Stimulated activated CD8-positive, alpha-beta memory T cell treated with anti-CD3 and anti-CD28 coated beads, Interleukin-12 subunit alpha, Interleukin-12 subunit beta, amount 100 ng/mL, for 4 hours (primary cell): Measurements from ENCODE around the gene GAB1.

ENCODE experiments used
- DNase-seq: peaks from one replicate; pipeline ENCODE4 v3.0.0-alpha.2; 2020; ENCODE audit warnings: low read depth

GAB1 gene

DNA sequence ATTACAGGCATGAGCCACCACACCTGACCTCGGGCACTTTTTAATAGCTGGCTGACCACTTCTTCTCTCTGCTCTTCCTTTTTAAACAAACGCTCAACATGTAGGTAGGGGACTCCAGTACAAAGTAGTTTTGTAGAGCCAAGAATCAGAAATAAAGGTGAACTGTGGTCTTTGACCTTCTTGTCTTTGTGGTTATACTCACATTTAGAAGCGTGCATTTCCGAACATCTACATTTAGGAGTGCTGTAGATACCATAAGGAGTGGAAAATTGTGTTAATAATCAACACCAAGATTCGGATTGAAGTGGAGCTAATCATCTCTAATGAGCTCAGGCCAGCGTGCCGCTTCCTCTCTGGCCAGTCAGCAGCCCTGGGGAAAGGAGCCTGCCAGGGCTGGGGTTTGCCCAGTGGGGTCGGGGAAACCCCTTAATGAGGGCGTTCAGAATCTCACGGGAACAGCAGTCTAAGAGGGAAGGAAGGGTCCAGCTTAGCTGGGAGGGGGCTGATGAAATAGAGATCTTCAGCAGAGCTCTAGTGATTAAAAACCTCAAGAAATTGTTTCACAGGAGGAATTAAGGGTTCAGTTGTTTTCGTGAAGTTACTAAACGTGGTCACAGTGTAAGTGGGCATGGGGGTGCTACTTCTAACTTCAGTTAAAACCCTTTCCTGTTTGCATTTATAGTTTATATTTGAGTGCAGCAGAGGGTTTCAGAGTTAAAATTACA, 81.2 kb downstream of the GAB1 start:
- DNase-seq: no peak

DNA sequence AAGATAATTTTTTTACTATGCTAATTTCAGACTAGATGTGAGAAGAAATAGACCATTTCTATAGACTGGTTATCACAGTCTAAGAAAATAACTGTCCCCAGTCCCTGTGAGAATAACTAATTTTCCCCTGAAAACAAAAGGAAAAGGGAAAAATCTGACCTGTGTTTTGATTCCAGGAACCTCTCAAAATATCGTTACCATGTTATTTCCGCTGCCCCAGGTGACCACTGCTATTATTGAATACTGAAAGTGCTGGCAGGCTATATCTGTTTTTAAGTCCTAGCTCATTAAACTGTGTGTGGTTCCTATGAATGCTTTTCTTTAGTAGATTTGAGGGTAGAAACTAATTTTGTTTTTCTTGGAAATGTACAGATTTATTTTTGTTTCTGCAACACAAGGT, 83.6 kb downstream of the GAB1 start:
- DNase-seq: no peak

DNA sequence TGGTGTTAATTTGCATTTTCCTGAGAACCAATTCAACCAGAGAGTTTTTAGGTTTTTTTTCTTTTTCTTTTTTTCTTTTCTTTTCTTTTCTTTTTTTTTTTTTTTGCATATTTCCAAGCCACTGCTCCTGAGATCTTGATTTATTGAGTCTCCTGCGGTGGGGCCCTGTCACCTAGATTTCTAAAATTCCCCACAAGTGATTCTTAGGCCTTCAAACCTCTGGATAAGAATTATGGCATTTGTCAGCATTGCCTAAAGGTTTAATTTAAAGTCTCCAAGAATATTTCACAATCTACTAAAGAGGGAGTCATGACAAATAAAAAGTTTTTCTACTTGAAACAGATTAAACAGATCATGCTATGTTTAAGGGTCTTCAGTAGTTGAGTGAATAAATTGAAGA, 84.9 kb downstream of the GAB1 start:
- DNase-seq: no peak

DNA sequence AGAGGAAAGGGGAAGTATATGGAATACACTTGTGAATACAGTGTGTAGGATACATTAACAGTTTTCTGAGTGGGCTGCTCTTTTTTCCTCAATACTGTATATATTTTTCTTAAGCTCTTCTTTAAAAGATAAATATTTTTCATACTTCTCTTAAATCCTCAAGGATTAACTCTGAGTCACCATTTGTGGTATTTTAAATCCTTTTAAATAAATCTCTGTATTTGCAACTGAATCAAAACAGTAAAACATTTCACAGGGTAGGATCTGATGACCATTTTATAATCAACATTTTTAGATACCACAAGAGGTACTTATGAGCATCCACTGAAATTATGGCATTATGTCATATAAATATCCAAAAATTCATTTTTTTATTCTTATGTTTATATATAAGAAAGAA, 87.6 kb downstream of the GAB1 start:
- no peak for DNase-seq

DNA sequence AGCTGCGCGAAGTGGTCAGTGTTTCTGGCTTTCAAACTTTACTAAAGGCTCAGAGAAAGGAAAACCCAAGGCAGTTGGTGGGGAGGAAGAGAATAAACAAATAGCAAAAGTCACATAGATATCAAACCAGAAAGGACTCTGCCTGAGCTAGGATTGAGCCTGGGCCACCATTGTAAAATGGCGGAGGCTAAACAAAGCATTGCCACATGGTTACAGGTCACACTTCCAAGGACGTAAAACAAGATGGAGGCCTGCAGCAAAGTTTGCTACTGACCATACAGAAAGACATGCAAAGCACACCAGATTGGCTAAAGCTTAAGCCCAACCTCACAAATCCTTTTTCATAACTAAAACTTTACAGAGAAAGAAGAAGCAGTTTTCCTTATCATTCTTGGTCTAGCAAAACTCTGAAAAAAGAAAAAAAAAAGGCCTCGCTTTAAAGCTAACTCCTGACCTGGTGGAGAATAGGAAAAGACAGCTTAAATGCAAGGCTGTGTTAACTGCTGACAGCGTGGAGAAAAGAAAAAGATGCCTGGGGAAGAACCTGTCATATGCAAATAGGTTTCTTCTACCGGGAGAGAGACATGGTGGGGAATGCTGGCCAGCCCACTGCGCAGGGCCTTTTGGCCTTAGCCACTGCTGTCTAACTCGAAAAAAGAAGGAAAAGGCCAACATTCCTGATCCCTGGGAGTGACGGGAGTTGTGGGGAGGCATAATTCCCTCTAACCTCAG, 95.0 kb downstream of the GAB1 start:
- DNase-seq: no peak

DNA sequence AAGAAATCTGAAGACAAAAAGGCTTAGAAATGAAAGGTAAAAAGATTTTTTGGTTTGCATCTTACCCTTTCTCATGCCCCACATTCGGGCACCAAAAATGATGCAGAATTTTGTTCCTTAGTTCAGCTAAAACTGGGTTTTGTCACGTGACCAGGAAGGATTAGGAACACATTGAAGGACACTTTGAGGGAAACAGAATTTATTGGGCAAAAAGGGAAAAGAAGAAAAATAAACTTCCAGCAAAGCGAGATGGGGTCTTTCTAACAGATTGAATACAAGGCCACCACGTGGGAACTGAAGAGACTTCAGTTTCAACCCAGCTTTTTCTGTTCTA, 95.5 kb downstream of the GAB1 start:
- no peak for DNase-seq

DNA sequence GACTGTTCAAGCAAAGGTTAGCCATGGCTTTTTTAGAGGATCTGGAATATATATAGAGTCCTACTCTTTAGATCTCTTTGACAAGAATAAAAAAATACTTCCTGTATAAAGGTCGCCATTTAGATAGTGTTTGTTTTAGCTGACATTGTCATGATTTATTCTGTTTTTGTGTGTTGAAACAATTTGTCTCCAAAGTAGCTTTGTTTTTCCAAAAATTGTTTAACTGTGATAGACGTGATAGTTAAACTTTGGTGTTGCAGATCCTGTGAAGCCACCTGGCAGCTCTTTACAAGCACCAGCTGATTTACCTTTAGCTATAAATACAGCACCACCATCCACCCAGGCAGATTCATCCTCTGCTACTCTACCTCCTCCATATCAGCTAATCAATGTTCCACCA, 96.6 kb downstream of the GAB1 start:
- no peak for DNase-seq

DNA sequence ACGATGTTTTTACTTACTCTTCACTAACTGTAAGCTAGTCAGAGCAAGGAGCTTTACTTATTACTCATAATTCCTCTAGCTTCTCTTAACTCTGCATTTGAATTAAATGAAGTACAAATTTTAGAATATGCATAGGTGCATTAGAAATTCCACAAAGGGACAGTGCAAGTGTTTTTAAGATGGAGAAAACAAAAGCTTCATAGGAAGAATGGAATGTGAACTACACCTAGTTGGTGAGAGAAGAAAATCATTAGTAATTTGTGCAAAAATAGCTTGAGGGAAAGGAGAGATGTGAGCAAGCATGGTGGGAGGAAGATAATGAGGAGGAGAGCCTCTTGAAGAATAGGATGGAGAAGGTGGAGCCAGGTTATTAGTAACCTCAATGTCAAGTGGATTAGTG, 99.3 kb downstream of the GAB1 start:
- DNase-seq: no peak

DNA sequence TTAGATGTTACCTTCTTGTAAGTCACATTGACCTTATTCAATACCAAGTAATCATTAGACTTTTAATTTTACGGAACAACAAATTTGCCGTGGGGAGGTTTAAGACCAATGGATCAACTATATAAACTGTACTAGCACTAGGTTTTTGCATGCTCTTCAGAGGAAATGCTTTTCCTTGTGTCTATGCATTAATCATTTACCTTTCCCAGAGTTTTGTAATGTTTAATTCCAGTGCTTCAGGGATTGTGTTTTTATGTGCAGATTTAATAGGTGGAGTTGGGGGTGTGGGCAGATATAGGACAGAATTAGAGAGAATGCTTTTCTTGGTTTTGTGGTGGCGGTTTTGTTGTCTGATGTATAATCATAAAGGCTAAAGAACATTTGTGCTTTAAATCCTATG, 100.8 kb downstream of the GAB1 start:
- DNase-seq: no peak

DNA sequence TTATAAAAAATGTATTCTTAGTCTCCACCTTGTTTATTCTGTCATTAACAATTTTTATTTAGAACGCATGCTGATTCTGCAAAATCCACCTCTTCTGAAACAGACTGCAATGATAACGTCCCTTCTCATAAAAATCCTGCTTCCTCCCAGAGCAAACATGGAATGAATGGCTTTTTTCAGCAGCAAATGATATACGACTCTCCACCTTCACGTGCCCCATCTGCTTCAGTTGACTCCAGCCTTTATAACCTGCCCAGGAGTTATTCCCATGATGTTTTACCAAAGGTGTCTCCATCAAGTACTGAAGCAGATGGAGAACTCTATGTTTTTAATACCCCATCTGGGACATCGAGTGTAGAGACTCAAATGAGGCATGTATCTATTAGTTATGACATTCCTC, 101.3 kb downstream of the GAB1 start:
- DNase-seq: no peak

DNA sequence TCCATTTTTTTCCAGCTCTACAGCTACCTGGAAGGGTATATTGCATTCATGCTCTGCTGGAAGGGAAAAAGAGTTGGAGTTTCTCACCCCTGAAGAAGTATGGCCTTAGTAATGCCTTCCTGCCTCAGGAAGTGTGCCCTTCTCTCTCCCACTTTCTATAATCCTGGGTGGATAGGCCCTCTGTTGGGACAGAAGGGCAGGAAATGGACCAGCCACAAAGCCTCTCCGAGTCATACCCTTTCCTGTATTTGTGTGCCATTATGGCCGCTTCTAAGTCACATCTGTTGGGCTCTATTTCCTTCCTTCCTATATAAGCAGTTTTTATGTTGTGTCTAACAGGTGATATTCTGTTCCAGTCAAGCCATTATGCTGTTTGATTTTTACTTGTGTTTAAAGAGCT, 102.0 kb downstream of the GAB1 start:
- no peak for DNase-seq

DNA sequence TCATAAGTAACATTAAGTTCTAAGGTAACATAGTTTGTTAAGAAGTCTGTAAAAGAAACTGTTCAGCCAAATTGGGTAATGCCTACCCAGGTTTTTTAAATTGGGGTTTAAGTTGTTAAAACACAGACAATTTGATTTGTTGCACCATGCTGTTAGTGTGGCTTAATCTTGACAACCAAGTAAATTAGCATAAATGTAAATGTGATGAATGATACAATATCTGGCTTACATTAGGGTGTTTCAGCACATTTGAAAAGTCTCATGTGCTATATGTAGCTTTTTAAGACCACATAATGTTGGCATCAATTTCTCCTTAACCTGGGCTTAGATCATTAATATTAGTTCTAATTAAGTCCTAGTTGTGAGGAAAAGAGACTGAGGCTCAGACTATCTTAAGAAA, 104.4 kb downstream of the GAB1 start:
- no peak for DNase-seq

DNA sequence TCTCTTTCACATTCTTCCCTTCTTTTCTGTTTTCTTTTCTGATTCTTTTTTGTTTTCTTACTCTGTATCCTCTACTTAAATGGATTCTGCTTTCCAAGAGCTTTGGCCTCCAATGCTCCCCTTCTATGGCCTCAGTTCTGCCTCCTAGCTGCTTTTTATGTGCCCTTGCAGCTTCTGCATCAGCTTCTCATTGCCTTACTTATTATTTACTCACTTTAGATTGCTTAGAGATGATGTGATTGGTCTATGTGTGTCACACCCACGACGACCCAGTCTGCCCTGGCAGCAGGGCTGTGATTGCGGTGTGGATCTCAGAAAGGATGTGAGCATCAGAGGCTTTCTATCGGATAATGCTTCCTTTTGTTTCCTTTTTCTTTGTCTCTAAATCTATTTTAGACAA, 105.0 kb downstream of the GAB1 start:
- no peak for DNase-seq

DNA sequence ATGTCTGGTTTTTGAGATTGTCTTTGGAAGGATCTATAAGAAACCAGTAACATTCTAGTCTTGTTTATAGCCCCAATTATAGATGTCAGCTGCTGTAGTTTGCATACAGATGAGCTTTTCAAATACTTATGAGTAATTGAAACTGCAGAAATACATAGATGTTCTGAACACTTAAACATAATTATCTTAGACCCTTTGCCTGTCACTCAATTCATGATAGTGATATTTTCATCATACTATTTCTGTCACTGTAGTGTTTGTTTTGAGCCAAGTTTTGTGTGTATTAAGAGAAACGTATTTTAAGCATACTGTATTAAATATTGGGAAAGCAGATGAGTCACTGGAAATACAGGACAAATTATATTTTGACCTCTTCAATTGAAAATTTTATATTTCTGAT, 107.1 kb downstream of the GAB1 start:
- no peak for DNase-seq

DNA sequence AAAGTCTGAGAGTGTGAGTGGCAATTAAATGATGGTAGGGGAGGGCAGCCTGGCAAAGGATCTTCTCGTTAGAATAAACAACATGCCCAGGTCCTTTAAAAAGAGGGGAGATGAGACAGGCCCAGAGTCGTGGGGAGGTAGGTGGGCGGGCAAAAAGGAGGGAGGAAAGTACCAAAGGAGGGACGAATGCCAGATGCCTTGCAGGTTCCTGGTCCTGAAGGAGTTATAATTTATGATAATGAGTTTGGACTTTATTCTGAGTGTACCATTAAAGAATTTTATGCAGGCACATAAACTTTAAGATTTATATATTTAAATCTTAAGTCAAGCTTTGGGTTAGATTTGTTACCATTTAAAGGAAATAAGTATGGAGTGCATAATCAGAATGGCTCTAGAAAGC, 114.5 kb downstream of the GAB1 start:
- DNase-seq: no peak

DNA sequence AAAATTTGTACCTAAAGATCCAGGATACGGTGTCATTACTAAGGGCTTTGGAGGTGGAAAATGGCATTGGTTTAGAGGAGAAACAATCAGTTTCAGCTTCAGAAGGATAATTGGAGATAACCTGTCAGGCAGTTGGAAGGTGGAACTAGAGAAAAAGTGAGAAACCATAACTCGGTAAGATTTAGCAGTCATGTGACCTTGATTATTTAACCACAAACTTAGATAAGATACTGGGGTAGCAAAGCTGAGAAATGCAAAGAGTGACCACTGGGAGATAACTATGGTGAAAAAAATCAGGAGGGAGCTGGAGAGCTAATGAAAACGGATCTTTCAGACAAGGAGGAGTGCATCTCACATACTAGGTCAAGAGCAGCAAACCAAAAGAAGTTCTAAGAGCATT, 118.5 kb downstream of the GAB1 start:
- no peak for DNase-seq

DNA sequence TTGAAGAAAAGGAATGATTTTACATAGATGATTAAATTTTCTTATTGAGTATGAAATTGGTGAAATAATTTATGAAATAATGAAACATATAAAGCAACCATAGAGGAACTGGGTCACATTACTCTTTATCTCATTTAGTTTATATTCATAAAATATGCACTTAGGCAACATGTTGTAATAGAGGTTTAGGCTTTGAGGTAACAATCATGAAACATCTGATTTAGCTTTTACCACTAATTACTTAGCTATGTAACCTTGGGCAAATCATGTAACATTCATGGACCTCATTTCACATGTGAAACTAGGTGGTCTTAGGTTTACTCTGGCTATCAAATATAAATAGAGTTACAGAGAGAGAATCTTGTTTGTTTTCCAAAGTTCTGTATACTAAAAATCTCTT, 122.3 kb downstream of the GAB1 start:
- no peak for DNase-seq

DNA sequence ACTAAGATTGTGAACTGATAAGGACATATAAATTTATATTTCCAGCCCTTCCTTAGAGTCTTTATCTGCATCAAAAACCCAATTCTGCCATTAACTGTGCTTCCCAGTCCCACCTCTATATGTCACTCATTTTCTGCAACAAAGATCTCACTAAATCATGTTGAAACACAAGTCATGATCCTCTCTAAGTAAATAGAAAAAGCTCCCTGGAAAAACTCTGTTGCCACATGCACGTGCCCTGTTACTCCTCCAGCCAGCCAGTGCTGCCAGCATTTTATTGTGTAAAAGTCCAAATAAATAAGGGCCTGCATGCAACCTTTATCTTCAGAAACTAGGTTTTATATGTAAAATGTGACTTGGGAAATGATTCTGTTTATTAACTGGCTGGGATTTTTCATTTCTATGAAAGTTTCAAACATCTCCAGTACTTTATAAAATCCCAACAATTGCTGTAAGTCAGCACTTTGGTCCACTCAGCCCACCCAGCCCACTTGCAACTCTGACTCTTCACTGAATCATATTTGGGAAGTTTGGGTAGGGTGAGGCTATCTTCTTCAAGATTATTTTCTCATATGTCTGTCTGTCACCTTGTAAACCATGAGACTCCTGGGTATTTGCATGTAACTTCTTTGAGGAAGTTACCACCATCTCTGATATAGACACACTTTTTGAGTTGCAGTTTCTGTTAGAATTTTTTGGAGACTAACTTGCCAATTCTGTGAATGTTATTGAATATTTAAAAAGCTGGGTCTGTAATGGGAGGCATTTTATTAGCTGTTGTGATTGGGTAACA, 136.9 kb downstream of the GAB1 start:
- no peak for DNase-seq

DNA sequence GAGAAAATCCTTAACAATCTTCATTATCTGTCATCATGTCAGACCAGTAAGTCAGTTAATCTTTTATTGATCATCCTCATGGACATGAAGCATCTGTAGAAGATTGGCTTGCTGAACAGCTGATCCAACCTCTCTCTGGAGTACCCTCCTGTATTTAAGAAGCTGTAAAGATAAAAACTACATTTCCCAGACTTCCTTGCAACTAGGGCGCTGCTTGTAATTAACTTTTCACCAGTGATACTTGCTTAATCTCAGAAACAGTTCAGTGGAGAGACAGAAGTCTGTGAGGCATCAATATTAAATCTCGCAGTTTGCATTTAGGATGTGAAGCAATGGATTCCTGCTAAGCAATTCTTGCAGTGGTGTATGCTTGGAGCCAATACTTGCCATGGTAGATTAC, 140.8 kb downstream of the GAB1 start:
- no peak for DNase-seq

DNA sequence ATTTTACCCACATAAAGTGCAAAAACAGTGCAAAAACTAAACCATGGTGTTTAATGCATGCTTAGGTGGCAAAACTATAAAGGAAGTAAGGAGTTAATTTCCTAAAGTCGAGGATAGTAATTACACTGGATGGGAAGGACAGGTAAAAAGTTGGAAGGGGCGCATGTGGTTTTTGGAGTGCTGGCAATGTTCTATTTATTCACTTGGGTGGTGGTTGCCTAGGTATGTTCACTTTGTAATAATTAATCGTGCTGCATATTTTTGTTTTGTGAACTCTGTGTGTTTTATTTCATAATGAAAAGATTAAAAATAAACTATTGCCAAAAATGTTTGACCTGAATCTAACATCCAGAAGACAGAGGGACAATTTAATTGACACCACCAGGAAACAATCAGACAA, 144.7 kb downstream of the GAB1 start:
- DNase-seq: no peak

DNA sequence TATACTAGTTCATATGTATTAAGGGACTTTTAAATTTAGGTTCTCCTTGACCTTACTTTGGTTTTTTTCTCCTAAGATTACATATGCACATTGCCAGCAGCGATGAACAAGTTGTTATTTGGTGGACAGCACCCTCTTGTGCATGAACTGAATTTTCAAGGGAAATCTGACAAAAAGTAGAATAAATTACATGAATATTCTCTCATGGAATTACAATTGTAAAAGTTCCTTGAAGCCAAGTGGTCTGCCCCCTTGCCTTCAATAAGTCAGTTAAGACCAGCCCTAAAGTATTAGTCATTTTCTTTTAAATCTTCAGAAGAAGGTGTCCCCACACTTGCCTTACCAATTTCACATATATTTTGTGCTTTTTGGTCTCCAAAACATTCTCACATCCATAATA, 146.2 kb downstream of the GAB1 start:
- DNase-seq: no peak

DNA sequence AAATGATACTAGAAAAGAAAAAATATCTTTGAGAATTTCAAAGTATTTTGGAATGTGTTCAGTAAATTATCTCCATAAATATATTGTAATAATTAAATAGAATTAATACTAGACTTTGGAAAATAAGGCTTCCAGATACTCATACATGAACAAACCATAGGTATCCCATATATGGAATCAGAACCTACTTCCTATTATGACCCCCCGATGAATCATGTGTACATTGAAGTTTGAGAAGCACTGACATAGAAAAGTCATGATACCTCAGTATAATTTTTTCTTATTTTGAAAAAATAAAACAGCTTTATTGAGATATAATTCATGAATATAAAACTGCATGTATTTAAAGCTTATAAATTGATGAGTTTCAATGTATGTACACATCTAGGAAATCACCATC, 149.6 kb downstream of the GAB1 start:
- DNase-seq: no peak

DNA sequence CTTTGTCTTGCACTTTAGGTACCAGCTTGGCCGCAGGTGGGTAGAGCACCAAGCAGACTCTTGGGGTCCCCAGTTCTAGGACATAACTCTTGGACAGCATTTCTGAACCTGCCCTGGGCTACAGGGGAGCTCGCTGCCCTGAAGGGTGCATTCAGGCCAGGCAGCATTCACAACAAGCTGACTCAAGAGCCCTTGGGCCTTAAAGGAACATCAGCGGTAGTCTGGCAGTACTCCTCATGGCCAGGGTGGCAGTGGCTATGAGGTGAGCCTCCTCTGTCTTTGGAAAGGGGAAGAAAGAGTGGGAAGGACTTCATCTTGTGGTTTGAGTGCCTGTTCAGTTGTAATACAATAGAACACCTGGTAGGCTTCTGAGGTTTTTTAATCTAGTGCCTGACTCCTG, 152.0 kb downstream of the GAB1 start:
- no peak for DNase-seq
